Measurements from ENCODE around the gene HEXD. TPM values are rescaled to one million over a fixed set of nuclear protein-coding genes. Genes with fewer than 3 reads are reported as not detected.

Gene HEXD
- total RNA-seq, 4 donors from 2014 or later: 10.6 to 42.0 (median 12.9) TPM

- intact Hi-C loops (cut with DNase I): no loop called here
- Histone ChIP-seq H3K4me1 (peaks cover 0 to 44% (median 1%) of the 10 kb centered on the region in 3 donors), H3K9me3 (no peaks in the 10 kb centered on the region), H3K36me3 (peaks cover 12 to 98% (median 24%) of the 10 kb centered on the region in 3 donors), H3K27ac (no peak overlapping the region), H3K4me3 (no peak overlapping the region), H3K27me3 (no peaks in the 10 kb centered on the region)
- TF ChIP-seq CTCF (IDR thresholded peaks at IDR 0.05): no peak
- TF ChIP-seq POLR2A (IDR thresholded peaks at IDR 0.05): no peak
- no peak for DNase-seq
- WGBS, 2 donors: 77 to 93% methylated on average over 2 to 10 of the region's 11 CpGs
These were observed 46.4 kb downstream of the HEXD start for GRCh38 chr17:82464567-82464929.

GRCh38 chr17:82465023-82465603, 47.0 kb downstream of the HEXD start:
- peaks cover 10 to 100% (median 30%) of the 10 kb centered on the region in 3 donors for H3K36me3 ChIP-seq
- H3K27me3 ChIP-seq: no peaks in the 10 kb centered on the region
- peaks cover 0 to 38% (median 0%) of the 10 kb centered on the region in 3 donors for H3K4me1 ChIP-seq
- no peaks in the 10 kb centered on the region for H3K9me3 ChIP-seq
- 79 to 91% methylated on average over 5 of the region's 7 CpGs for WGBS, 2 donors
- TF ChIP-seq POLR2A (IDR thresholded peaks at IDR 0.05) (no peak), CTCF (IDR thresholded peaks at IDR 0.05) (no peak)
- H3K4me3 ChIP-seq: no peak overlapping the region
- DNase-seq: no peak
- no peak overlapping the region for H3K27ac ChIP-seq
- intact Hi-C loops (cut with DNase I): no loop called here

GRCh38 chr17:82468692-82469091, 50.5 kb downstream of the HEXD start:
- TF ChIP-seq CTCF (IDR thresholded peaks at IDR 0.05) (no peak), POLR2A (IDR thresholded peaks at IDR 0.05) (no peak)
- Histone ChIP-seq H3K27ac (no peak overlapping the region), H3K4me3 (no peak overlapping the region), H3K9me3 (no peaks in the 10 kb centered on the region), H3K36me3 (peaks cover 6 to 96% (median 44%) of the 10 kb centered on the region in 3 donors), H3K27me3 (no peaks in the 10 kb centered on the region), H3K4me1 (peaks cover 0 to 6% (median 0%) of the 10 kb centered on the region in 3 donors)
- intact Hi-C loops (cut with DNase I): no loop called here
- 88 to 92% methylated on average over 7 of the region's 7 CpGs for WGBS, 2 donors
- DNase-seq: no peak

DNA sequence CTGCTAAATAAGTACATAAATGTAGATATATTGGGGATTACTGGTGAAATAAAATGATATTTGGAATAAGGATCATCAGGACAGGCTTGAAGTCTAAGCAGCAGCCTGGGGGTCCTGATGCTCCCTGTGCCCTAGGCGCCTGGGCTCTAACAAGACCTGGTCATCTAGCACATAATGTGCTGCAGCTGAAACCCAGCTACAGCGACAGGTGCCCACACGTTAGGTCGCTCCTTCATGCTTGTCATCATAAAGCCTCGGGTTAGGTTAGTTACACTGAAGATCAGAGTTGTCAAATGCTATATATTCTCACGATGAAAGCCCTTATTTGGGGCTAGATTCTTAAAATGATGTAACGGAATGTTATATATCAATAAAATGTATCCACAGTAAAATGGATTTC, 51.9 kb downstream of the HEXD start:
- 89 to 95% methylated on average over 7 of the region's 7 CpGs for WGBS, 2 donors
- no peak overlapping the region for H3K27ac ChIP-seq
- intact Hi-C loops (cut with DNase I): no loop called here
- DNase-seq: no peak
- peaks cover 6 to 96% (median 38%) of the 10 kb centered on the region in 3 donors for H3K36me3 ChIP-seq
- no peaks in the 10 kb centered on the region for H3K27me3 ChIP-seq
- TF ChIP-seq POLR2A (IDR thresholded peaks at IDR 0.05) (no peak), CTCF (IDR thresholded peaks at IDR 0.05) (no peak)
- no peaks in the 10 kb centered on the region for H3K9me3 ChIP-seq
- H3K4me1 ChIP-seq: no peaks in the 10 kb centered on the region
- H3K4me3 ChIP-seq: no peak overlapping the region

- DNase-seq: no peak
- no peak overlapping the region for H3K27ac ChIP-seq
- H3K36me3 ChIP-seq: peaks cover 10 to 96% (median 41%) of the 10 kb centered on the region in 3 donors
- TF ChIP-seq CTCF (IDR thresholded peaks at IDR 0.05) (no peak), POLR2A (IDR thresholded peaks at IDR 0.05) (no peak)
- no peaks in the 10 kb centered on the region for H3K9me3 ChIP-seq
- WGBS, 2 donors: 85% methylated on average over 11 of the region's 11 CpGs
- intact Hi-C loops (cut with DNase I): no loop called here
- no peak overlapping the region for H3K4me3 ChIP-seq
- H3K27me3 ChIP-seq: no peaks in the 10 kb centered on the region
- H3K4me1 ChIP-seq: peaks cover 0 to 3% (median 0%) of the 10 kb centered on the region in 3 donors
These were observed 56.3 kb downstream of the HEXD start for GRCh38 chr17:82474223-82475010.

Measured in esophagus squamous epithelium (tissue), 5 donors.